PC-9 (cell line): Measurements from ENCODE around the gene ASTN2.

Experiments used
- CTCF ChIP-seq: fragments of 200-600 bp; sonication (generic); conservative IDR thresholded peaks from 2 replicates; pipeline ENCODE4 v1.6.1; 2017; ENCODE audit warnings: mixed run types, antibody characterized with exemption, mild to moderate bottlenecking, moderate library complexity
- EZH2 ChIP-seq: fragments of 200-600 bp; sonication (generic); IDR thresholded peaks from 2 replicates; pipeline ENCODE4 v1.8.0; 2017; ENCODE audit warnings: antibody characterized with exemption, low read depth

- TF ChIP-seq CTCF (no peak), EZH2 (no peak)
Measured at GRCh38 chr9:116516456-116516855, 898.4 kb downstream of the ASTN2 start.
